ES-I3 (cell line): Measurements from ENCODE around the gene RYR1.
"Not testable (repeated sequence)": the region's sequence is repeated elsewhere in the genome, so short reads cannot be mapped to it uniquely, and the experiment has no call there.

ENCODE experiments used
- H3K36me3 ChIP-seq: 2 replicates; pipeline ENCODE4 v1.6.1; 2013; ENCODE audit warnings: mild to moderate bottlenecking, low read length, control low read depth, moderate library complexity; ENCODE audit not compliant: insufficient read depth
- H3K4me1 ChIP-seq: 2 replicates; pipeline ENCODE4 v1.6.1; 2013; ENCODE audit warnings: mild to moderate bottlenecking, control low read depth, low read length; ENCODE audit not compliant: insufficient read depth
- H3K9ac ChIP-seq: 2 replicates; pipeline ENCODE4 v1.6.1; 2013; ENCODE audit warnings: low read depth, mild to moderate bottlenecking, low read length, moderate library complexity
- H3K9me3 ChIP-seq: 2 replicates; pipeline ENCODE4 v1.6.1; 2013; ENCODE audit warnings: mild to moderate bottlenecking, low read length, moderate library complexity; ENCODE audit not compliant: control insufficient read depth, insufficient read depth

The RYR1 gene

DNA sequence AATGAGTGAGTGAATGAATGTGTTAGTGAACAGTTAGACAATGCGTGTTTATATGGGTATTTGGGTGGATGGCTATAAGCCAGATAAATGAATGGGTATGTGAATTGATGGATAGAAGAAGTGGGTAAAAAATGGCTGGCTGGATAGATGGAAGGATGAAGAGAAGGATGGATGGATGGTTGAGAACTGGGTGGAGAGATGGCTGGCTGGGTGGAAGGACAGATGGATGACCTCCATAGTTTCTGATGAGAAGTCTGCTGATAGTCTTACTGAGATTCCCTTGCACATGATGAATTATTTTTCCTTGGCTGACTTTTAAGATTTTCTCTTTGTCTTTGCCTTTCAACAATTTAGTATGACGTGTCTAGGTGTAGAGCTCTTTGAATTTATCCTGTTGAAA, 57.4 kb downstream of the RYR1 start:
- Histone ChIP-seq H3K36me3 (peaks cover 15% of the 10 kb centered on the region), H3K4me1 (no peaks in the 10 kb centered on the region; the same call in 1 of the 2 replicates), H3K9me3 (no peaks in the 10 kb centered on the region), H3K9ac (no peak overlapping the region)

DNA sequence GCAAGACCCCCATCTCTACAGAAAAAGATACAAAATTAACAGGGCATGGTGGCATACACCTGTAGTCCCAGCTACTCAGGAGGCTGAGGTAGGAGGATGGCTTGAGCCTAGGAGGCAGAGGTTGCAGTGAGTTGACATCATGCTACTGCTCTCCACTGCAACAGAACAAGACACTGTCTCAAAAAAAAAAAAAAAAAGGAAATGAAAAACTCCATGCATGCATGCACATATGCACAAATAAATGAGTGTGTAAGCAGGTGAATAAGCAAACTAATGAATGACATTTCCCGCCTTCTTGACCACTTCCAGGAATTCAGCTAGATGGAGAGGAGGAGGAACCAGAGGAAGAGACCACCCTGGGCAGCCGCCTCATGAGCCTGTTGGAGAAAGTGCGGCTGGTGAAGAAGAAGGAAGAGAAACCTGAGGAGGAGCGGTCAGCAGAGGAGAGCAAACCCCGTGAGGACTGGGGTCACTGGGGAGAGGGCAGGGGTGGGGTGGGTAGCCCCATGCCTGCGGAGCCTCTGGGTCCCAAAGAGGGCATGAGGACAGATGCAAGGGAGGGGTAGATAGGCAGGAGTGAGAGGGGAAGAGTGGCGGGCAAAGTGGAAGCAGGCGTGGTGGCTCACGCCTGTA, 58.8 kb downstream of the RYR1 start:
- no peaks in the 10 kb centered on the region for H3K9me3 ChIP-seq
- no peak overlapping the region for H3K9ac ChIP-seq

DNA sequence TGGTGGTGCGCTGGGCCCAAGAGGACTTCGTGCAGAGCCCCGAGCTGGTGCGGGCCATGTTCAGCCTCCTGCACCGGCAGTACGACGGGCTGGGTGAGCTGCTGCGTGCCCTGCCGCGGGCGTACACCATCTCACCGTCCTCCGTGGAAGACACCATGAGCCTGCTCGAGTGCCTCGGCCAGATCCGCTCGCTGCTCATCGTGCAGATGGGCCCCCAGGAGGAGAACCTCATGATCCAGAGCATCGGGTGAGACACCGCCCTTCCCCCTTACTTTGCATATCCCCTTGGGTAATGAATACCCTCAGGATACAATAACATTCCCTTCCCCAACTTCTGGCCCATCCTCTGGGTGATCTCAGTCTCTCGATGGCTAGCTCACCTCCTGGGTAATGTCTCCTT, 60.9 kb downstream of the RYR1 start:
- no peaks in the 10 kb centered on the region; the same call in 1 of the 2 replicates for H3K4me1 ChIP-seq
- H3K9ac ChIP-seq = no peak overlapping the region
- peaks cover 11% of the 10 kb centered on the region; the same call in 1 of the 2 replicates for H3K36me3 ChIP-seq
- H3K9me3 ChIP-seq = no peaks in the 10 kb centered on the region

More for the DNA sequence above, 58.8 kb downstream of the RYR1 start:
- Histone ChIP-seq H3K4me1 (no peaks in the 10 kb centered on the region; the same call in 1 of the 2 replicates), H3K36me3 (peaks cover 9% of the 10 kb centered on the region; the same call in 1 of the 2 replicates)

DNA sequence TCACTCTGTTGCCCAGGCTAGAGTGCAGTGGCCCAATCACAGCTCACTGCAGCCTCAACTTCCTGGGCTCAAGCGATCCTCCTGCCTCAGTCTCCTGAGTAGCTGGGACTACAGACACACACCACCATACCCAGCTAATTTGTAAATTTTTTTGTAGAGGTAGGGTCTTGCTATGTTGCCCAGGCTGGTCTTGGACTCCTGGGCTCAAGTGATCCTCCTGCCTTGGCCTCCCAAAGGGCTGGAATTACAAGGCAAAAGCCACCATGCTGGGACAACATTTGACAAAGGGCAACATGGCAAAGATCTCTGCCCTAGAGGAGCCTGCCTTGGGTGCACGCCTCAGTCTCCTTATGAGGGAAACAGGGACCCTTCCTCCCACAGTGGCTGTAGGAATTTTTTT, 61.9 kb downstream of the RYR1 start:
- not testable (repeated sequence) for H3K36me3 ChIP-seq, H3K9ac ChIP-seq, H3K9me3 ChIP-seq, H3K4me1 ChIP-seq

DNA sequence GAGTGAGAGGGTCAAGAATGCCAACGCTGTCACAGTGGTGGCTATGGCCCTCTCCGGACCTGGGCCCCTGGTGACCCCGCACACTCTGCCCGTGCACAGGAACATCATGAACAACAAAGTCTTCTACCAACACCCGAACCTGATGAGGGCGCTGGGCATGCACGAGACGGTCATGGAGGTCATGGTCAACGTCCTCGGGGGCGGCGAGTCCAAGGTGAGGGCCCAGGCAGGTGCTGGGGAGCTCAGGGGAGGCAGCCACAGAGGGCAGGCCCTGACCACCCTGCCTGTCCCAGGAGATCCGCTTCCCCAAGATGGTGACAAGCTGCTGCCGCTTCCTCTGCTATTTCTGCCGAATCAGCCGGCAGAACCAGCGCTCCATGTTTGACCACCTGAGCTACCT, 62.6 kb downstream of the RYR1 start:
- no peaks in the 10 kb centered on the region for H3K9me3 ChIP-seq
- no peaks in the 10 kb centered on the region; the same call in 1 of the 2 replicates for H3K4me1 ChIP-seq
- peaks cover 3% of the 10 kb centered on the region; the same call in 1 of the 2 replicates for H3K36me3 ChIP-seq
- H3K9ac ChIP-seq = no peak overlapping the region

DNA sequence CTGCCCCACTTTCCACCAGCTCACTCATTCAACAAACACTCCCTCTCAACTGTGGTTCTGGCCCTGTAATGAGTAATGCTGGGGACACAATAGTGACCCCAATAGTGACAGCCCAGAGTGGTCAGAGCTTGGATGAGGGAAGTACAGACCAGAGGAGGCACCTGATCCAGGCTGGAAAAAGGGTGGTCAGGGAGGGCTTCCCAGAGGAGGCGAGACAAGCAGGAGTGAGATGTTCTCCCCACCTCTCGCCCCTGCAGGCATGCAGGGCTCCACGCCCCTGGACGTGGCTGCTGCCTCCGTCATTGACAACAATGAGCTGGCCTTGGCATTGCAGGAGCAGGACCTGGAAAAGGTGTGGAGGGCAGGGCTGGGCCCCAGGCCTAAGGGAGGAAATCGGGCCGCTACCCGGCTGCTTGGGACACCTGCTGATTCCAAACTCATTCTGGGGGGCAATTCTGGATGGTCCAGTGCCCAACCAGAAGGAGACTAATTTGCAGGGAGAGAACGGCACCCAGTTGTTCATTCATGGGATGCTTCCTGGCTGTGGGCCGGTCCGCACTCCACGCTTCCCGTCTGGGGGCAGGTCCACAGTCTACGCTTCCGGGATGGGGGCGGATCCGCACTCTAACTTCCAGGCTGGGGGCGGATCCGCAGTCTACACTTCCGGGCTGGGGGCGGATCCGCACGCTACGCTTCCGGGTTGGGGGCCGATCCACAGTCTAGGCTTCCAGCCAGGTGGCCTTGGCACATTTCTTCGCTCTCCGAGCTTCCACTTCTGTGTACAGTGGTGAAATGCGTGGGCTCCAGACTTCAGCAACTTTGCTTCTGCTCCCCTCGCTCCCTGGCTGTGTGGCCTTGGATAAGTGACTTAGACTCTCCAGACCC, 63.4 kb downstream of the RYR1 start:
- Histone ChIP-seq H3K4me1 (no peaks in the 10 kb centered on the region; the same call in 1 of the 2 replicates), H3K36me3 (peaks cover 3% of the 10 kb centered on the region; the same call in 1 of the 2 replicates), H3K9ac (no peak overlapping the region), H3K9me3 (no peaks in the 10 kb centered on the region)

DNA sequence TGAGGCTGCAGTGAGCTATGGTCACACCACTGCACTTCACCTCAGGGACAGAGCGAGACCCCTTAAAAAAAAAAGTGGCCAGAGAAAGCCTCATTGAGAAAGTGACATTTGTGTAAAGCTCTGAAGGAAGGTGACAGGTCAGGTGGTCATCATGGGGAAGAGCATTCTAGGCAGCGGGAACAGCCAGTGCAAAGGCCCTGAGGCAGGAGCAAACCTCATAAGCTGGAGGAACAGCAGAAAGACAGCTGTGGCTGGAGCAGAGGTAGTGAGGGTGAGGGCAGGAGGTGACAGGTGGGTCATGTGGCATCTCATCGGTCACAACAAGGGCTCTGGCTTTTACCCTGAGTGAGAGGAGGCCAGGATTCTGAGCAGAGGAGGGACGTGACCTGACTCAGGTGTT, 64.4 kb downstream of the RYR1 start:
- Histone ChIP-seq H3K36me3 (peaks cover 4% of the 10 kb centered on the region; the same call in 1 of the 2 replicates), H3K4me1 (no peaks in the 10 kb centered on the region; the same call in 1 of the 2 replicates), H3K9me3 (no peaks in the 10 kb centered on the region), H3K9ac (no peak overlapping the region)

DNA sequence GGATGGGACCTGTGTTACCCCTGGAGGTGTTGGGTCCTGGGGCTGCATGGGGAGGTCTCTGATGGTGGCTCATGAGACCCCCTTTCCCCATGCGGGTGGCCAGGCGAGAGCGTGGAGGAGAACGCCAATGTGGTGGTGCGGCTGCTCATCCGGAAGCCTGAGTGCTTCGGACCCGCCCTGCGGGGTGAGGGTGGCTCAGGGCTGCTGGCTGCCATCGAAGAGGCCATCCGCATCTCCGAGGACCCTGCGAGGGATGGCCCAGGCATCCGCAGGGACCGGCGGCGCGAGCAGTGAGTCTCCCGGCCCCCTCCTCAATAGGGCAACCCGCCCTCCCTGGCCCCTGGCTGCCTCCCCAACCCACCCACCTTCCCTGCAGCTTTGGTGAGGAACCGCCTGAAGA, 66.0 kb downstream of the RYR1 start:
- Histone ChIP-seq H3K9ac (no peak overlapping the region), H3K4me1 (no peaks in the 10 kb centered on the region), H3K9me3 (no peaks in the 10 kb centered on the region), H3K36me3 (peaks cover 6% of the 10 kb centered on the region; the same call in 1 of the 2 replicates)

DNA sequence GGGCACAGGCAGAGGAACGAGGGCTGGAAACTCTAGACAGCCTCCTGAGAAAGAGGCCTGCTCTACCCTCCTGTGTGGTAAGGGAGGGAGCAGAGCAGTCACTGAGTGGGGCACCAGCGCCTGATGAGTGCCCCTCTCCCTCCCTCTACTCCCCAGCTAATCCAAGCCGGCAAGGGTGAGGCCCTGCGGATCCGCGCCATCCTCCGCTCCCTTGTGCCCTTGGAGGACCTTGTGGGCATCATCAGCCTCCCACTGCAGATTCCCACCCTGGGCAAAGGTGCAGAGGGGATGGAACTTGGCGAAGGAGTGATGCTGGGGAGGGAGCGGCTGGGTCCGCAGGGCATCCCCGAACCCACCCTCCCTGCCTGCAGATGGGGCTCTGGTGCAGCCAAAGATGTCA, 67.0 kb downstream of the RYR1 start:
- no peaks in the 10 kb centered on the region for H3K9me3 ChIP-seq
- peaks cover 6% of the 10 kb centered on the region; the same call in 1 of the 2 replicates for H3K36me3 ChIP-seq
- H3K4me1 ChIP-seq = no peaks in the 10 kb centered on the region
- H3K9ac ChIP-seq = no peak overlapping the region

DNA sequence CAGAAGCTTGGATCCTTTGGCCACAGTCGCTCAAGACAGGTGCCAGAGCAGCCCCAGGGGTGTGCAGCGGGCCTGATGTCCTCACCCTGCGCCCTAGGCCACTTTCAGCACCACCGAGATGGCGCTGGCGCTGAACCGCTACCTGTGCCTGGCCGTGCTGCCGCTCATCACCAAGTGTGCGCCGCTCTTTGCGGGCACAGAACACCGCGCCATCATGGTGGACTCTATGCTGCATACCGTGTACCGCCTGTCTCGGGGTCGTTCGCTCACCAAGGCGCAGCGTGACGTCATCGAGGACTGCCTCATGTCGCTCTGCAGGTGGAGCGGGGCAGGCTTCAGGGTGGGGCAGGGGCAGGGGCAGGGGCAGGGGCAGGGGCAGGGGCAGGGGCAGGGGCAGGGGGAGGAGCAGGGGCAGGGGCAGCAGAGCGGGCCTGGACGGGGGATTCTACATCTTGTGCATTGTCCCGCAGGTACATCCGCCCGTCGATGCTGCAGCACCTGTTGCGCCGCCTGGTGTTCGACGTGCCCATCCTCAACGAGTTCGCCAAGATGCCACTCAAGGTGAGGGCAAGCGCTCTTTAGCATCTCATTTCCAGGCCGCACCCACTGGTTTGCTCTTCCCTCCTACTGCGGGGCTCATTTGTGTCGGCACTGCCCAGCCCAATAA, 69.1 kb downstream of the RYR1 start:
- H3K4me1 ChIP-seq = peaks cover 5% of the 10 kb centered on the region; the same call in 1 of the 2 replicates
- H3K9ac ChIP-seq = no peak overlapping the region
- H3K9me3 ChIP-seq = no peaks in the 10 kb centered on the region
- peaks cover 3% of the 10 kb centered on the region; the same call in 1 of the 2 replicates for H3K36me3 ChIP-seq

DNA sequence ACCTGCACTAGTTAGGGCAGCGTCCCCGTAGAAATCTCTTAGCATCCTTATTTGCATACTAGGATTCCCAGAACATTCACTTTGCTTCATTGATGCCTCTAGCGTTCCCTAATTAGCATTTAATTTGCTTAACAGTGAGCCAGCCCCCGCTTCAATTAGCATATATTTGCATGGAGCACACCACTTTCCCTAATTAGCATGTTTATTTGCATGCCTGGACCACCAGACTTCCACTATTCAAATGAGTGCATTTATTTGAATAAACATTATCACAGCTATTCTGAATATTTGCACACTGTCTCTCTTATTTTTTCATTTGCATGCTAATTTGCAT, 69.6 kb downstream of the RYR1 start:
- no peaks in the 10 kb centered on the region for H3K9me3 ChIP-seq
- H3K36me3 ChIP-seq = peaks cover 3% of the 10 kb centered on the region; the same call in 1 of the 2 replicates
- H3K9ac ChIP-seq = no peak overlapping the region
- H3K4me1 ChIP-seq = peaks cover 5% of the 10 kb centered on the region; the same call in 1 of the 2 replicates

DNA sequence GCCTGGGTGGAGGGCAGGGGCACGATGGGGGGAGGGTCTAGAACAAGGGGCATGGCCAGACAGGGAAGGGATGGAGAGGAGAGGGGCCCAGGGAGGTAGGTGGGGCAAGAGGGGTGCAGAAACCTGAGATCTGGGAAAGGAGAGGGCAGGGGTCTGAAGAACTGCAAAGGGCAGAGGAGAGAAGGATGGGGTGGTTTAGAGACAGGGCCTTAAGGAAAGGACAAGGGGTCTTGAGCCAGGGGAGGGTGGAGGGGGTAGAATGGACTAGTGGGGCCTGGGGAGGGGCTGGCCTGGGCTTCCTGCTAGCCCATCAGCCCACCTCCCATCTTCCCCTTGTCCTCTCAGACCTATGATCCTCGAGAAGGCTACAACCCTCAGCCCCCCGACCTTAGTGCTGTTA, 72.5 kb downstream of the RYR1 start:
- Histone ChIP-seq H3K9me3 (no peaks in the 10 kb centered on the region), H3K4me1 (peaks cover 5% of the 10 kb centered on the region; the same call in 1 of the 2 replicates), H3K36me3 (peaks cover 3% of the 10 kb centered on the region; the same call in 1 of the 2 replicates), H3K9ac (no peak overlapping the region)

DNA sequence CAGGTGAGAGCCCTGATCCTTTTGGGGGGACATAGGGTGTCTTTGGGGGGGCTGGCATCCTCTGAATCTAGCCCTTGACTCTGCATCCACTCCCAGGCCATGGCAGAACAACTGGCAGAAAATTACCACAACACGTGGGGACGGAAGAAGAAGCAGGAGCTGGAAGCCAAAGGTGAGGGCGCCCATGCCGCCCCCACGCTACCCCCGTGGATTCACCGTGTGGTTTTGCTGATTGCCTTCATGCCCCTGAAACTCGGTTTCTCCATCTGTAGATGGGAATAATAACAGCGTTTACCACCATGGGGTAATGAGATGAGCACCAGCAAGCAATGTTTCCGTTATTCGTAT, 72.9 kb downstream of the RYR1 start:
- peaks cover 5% of the 10 kb centered on the region; the same call in 1 of the 2 replicates for H3K4me1 ChIP-seq
- peaks cover 3% of the 10 kb centered on the region; the same call in 1 of the 2 replicates for H3K36me3 ChIP-seq
- H3K9me3 ChIP-seq = no peaks in the 10 kb centered on the region
- peak overlapping the region; percentile 52 for H3K9ac ChIP-seq
